NCI-H2107 (cell line): Measurements from ENCODE around the gene SMYD3.
A peak's percentile ranks its signal among the peaks of the same experiment; 100 is the strongest.

ENCODE experiments used
- DNase-seq: peaks from one replicate; lab custom pipeline; 2025; lab: John Stamatoyannopoulos, UW

The SMYD3 gene

DNA sequence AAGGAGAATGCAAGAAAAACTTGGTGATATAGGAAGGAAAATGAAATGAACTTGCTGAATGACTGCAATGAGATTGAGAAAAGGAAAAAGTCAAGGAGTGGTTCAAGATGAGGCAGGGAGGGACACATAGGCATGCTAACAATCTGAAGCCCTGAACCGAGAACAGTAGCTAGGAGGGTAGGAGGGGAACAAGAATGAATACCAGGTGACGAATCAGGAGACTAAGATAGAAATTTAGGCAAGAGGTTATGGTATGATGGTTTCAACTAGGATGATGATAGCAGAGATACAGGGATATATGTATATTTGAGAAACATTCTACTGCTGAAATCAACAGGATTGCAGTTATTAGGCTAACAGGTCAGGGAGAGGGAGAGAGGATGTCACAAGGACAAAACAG lies 44.1 kb downstream of the SMYD3 start:
- DNase-seq: no peak

- no peak for DNase-seq
These were observed 46.7 kb downstream of the SMYD3 start for GRCh38 chr1:246460406-246460805.

GRCh38 chr1:246459221-246459620 lies 47.9 kb downstream of the SMYD3 start:
- DNase-seq: no peak

GRCh38 chr1:246455476-246455875 lies 51.6 kb downstream of the SMYD3 start:
- no peak for DNase-seq

DNA sequence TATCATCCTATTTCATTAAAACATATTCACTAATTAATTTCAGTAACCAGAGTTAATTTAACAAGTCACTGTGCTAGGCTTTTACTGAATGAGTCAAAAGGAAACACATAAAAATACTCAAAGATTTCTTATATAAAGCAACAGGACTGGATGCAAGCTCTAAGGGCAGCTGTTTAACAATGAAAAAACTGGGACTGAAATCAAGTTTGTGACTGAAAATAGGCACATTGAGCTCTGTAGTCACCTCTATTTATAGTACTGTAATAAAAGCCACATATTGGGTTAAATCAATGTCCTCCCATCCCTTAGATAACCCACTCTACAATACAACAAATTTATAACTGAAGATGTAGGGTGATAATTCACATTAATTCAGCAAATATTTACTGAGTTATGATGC lies 52.4 kb downstream of the SMYD3 start:
- DNase-seq: no peak

DNA sequence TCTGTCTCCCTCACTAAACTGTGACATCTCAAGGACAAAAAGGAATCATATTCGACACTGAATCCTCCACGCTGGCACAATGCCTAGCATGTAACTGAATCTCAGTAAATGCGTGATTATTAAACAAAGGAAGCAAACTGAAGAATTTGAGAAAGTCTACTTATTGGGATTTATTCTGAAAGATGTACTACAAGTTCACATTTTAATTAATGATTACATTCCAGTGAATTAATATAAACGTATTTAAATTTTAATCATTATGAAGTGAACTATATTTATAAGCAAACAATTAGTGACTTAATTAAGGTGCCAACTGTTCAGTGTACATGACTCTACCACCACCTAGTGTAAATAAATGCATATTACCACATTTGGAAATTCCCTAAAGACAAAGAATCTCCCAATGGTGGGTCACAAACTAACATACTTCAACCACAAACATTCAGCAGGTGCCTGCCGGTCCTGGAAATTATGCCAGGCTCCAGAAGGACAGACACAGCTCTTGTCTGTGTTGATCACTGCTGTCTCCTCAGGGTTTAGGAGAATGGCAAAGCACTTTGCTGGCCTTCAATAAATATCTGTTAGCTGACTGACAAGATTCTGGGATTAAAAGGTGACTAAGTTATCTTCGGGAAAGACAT lies 56.3 kb downstream of the SMYD3 start:
- peak; percentile 12 for DNase-seq

GRCh38 chr1:246448373-246448772 lies 58.7 kb downstream of the SMYD3 start:
- no peak for DNase-seq

GRCh38 chr1:246447501-246447900 lies 59.6 kb downstream of the SMYD3 start:
- DNase-seq: no peak

DNA sequence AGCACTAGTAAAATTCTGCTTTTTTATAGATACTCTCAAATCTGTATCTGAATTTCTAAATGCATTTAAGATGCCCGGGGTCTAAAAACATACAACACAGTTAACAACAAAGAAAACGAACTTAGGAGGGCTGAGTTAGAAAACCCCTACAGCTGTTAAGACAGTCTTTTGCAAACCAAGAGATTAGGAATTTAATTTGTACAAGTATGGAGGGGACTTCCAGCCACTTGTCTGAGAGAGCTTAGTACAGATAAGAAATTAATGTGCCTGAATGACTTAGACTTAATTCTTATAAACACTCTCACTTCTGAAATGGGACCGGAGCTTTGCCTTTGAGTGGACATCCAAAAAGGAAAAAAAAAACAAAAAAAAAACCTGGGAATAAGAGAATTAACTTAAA lies 61.6 kb downstream of the SMYD3 start:
- no peak for DNase-seq

DNA sequence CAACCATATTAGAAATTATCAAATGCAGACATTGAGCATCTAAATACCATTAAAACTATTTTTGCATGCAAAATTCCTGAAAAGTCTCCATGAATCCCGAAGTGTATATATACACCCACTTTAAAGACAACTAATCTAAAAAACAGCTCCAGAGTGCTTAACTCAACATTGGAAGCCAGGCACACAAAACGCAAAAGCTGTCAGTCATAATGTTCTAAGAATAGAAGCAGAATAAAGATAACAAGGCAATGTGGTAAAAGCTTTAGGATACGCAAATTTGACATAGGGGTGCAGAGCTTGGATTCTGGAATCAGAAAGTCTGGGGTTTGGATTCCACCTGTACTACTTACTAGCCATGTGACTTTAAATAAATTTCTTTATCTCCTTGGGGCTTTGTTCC lies 62.5 kb downstream of the SMYD3 start:
- DNase-seq: no peak

DNA sequence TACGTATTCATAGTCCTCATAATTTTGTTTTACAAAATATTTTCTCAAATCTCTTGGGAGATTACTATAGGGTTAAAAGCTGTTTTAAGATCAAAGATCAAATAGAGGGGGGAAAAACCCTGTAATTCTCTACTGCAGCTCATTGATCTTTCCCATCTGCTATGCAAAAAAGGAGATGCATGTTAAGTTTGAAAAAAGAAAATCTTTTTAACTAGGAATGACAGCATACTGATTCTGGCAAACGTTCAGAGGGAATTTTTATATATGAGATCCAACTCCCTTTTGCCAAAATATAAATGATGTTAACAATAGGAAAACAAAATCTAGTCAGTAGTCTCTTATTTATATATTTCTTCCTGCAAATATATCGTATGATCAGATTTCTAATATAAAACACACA lies 69.1 kb downstream of the SMYD3 start:
- no peak for DNase-seq

DNA sequence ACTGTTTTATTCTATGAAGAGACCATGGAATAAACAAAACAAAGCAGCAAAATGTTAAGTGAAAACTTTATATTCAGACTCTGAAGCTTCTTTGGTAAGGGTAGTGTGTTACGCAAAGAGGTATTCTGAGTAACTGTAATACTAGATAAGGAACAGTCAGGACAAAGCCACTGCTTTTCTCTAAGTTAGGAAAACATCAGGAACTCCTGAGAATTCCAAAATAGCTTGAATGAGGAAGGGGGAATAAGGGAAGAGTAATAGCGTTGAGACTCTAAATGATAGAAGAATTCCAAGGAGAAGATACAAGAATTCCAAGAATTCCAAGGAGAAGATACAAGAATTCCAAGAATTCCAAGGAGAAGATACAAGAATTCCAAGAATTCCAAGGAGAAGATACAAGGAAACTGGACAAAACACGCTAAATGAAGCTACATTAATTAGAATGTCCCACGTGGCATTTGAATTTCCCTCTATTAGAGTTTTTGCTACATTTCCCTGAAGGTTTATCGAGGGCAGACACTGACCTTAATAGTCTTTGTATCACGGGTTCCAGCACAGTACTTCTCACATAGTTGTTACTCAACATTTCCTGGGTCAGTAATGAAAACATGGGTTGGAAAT lies 71.5 kb downstream of the SMYD3 start:
- DNase-seq: no peak

DNA sequence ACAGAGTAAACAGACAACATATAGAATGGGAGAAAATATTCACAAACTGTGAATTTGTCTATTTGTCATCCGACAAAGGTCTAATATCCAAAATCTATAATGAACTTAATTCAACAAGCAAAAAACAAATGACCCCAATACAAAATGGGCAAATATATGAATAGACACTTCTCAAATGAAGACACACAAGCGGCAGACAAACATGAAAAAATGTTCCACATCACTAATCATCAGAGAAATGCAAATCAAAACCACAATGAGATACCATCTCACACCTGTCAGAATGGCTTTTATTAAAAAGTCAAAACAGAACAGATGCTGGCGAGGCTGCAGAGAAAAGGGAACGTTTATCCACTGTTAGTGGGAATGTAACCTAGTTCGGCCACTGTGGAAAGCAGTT lies 72.7 kb downstream of the SMYD3 start:
- no peak for DNase-seq

- no peak for DNase-seq
These were observed 78.4 kb downstream of the SMYD3 start for GRCh38 chr1:246428542-246429308.

DNA sequence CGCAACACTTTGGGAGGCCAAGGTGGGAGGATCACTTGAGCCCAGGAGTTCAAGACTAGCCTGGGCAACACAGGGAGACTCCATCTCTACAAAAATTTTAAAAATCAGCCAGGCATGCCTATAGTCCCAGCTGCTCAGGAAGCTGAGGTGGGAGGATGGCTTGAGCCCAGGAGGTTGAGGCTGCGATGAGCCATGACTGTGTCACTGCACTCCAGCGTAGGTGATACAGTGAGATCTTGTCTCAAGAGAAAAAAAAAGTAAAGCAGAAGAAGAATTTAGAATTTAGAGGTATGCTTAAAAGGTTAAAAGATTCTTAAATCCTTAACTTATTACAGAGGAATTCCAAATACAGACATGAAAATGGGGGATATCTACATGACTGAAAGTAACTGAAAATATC lies 79.5 kb downstream of the SMYD3 start:
- no peak for DNase-seq

GRCh38 chr1:246425895-246426294 lies 81.2 kb downstream of the SMYD3 start:
- DNase-seq: no peak

GRCh38 chr1:246425139-246425794 lies 81.8 kb downstream of the SMYD3 start:
- DNase-seq: no peak

- no peak for DNase-seq
These were observed 86.8 kb downstream of the SMYD3 start for GRCh38 chr1:246420300-246420699.

DNA sequence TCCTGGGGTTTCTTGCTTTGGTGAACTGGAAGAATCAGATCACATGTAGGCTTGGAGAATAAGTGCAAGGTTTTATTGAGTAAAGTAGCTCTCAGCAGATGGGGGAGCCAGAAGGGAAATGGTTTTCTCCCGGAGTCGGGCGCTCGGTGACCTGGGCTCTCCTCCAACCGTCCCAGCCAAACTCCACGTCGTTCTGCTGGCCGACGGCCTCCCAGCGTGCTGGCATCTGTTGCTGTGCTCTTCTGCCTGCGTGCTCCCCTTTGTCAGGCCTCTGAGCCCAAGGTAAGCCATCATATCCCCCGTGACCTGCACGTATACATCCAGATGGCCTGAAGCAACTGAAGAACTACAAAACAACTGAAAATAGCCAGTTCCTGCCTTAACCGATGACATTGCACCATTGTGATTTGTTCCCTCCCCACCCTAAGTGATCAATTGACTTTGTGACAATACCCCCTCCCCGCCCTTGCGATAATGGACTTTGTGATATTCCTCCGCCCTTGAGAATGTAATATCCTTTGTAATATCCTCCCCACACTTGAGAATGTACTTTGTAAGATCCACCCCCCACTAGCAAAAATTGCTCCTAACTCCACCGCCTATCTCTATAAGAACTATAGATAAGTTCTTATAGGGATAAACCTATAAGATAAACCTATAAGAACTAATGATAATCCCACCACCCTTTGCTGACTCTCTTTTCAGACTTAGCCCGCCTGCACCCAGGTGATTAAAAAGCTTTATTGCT lies 88.3 kb downstream of the SMYD3 start:
- no peak for DNase-seq

- no peak for DNase-seq
These were observed 89.1 kb downstream of the SMYD3 start for GRCh38 chr1:246417813-246418564.

- no peak for DNase-seq
These were observed 89.8 kb downstream of the SMYD3 start for GRCh38 chr1:246417152-246417812.
